Fibroblast of pulmonary artery (primary cell): ENCODE results near the gene OSBPL5.

ENCODE experiments used
- DNase-seq: peaks from one replicate; pipeline ENCODE4 v3.0.0-alpha.2; 2010; ENCODE audit warnings: low read depth
- H3K4me3 ChIP-seq: replicated peaks from 2 replicates; pipeline ENCODE4 v1.5.1; 2011; ENCODE audit warnings: low read depth, mild to moderate bottlenecking, control low read depth, low read length, moderate library complexity
- CTCF ChIP-seq: IDR thresholded peaks from 2 replicates; pipeline ENCODE4 v1.5.1; 2011; ENCODE audit warnings: mild to moderate bottlenecking, control low read depth, low read length, inconsistent platforms; ENCODE audit errors: missing control alignments

Gene OSBPL5

DNA sequence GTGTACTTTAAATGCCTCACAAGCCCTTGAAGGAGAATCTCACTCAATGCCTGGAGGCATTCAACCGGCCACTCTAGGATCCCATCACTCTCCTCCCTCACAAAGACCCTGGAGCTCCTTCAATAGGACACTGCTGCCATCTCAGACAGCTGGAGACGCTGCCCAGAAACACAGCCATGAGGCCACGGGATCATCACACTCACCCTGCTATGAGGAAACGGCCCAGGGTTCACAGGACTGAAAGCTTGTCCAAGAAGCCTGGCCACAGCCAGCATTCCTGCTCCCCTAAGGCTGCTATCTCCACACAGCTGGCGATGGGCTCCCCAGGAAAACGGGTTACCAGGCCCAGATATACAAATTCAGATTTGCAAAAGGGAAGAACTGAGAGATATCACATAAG, 121.1 kb downstream of the OSBPL5 start:
- H3K4me3 ChIP-seq, result no peak overlapping the region
- no peak for DNase-seq

GRCh38 chr11:3043315-3043871, 121.7 kb downstream of the OSBPL5 start:
- DNase-seq, result peak; percentile 34
- no peak overlapping the region for H3K4me3 ChIP-seq
- TF ChIP-seq CTCF, result no peak

More for the DNA sequence above, 121.1 kb downstream of the OSBPL5 start:
- TF ChIP-seq CTCF, result no peak

- no peak for TF ChIP-seq CTCF
- H3K4me3 ChIP-seq, result no peak overlapping the region
- no peak for DNase-seq
Observed at GRCh38 chr11:3042496-3043314, 122.4 kb downstream of the OSBPL5 start.

- no peak overlapping the region for H3K4me3 ChIP-seq
- no peak for TF ChIP-seq CTCF
- DNase-seq, result no peak
Observed at GRCh38 chr11:3041699-3042441, 123.2 kb downstream of the OSBPL5 start.

DNA sequence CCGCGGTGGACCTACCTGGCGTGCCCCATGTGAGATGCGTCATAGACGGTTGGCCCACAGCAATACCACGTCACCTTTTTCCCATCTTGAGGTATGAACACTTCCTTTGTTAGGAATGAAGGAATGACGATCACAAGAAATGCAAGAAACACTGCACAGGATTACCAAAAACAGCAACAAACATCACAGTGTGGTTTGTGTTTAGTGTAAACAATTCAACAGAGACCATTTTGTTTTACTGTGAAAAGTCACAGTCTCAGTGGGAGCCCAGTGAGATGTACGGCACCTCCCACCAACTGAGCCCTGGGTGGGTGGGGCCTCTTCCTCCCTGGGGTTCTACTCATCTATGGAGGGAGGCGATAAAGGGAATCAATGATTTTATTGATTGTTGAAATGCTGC, 124.2 kb downstream of the OSBPL5 start:
- no peak for TF ChIP-seq CTCF
- no peak overlapping the region for H3K4me3 ChIP-seq
- no peak for DNase-seq

DNA sequence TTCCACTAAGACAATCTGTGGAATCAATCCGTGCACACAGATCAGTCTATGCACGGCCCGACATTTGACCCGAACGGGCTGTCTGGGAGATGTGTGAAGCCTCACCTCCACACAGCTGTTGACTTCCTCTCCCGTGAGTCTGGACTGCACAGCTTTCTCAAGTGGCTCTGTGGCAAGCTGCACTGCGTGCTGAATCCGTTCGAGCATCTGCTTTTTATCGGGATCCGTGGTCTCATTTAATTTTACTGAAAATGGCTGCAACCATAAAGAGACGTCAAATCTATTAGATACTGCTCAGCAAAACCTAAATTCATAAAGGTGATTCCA, 127.2 kb downstream of the OSBPL5 start:
- TF ChIP-seq CTCF, result no peak
- DNase-seq, result no peak
- no peak overlapping the region for H3K4me3 ChIP-seq
